ENCODE measurements around the gene GGTLC1. TPM values are rescaled to one million over a fixed set of nuclear protein-coding genes. Genes with fewer than 3 reads are reported as not detected.
"Not testable (repeated sequence)": the region's sequence is repeated elsewhere in the genome, so short reads cannot be mapped to it uniquely, and the experiment has no call there.

Gene GGTLC1
- total and polyA plus RNA-seq, 10 of the 15 experiments (the other 5 are each of a cell fraction or from before 2014, with no cell fraction given), result not detected

DNA sequence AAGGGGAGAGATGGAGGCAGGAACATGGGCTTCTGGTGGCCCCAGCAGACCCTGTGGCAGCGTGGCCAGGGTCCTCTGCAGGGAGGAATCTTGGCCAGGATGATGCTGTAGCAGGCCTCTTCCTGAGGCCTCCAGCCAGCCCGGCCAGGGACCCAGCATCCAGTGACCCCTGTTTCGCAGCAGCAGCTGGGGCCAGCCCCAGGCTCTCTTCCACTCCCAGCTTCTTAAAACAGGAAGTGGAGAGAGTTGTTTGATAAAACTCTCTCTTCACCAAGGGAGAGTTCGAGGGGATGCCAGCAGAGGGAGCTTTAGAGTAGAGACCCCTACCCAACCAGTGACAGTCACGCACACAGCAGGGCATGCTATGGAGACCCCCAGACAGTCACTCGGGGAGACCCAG is 10.1 kb downstream of the GGTLC1 start:
- BruUV-seq (replicated peaks); SMC1A ChIA-PET (ENCODE audit: uncharacterized antibody, unreplicated experiment); DNase-seq (ENCODE audit: low read depth, low spot score); H2AFZ ChIP-seq (ENCODE audit: control insufficient read depth, low read depth, low read length); H4K20me1 ChIP-seq (ENCODE audit: control insufficient read depth, insufficient read depth); H3K4me3 ChIP-seq; H3K9me3 ChIP-seq (replicated peaks; ENCODE audit: control insufficient read depth, insufficient read depth, low read length); H3K36me3 ChIP-seq (ENCODE audit: control insufficient read depth in 2 of 2, insufficient read depth in 2 of 2, low read length in 1 of 2); CTCF ChIA-PET; in situ Hi-C loops (cut with MboI); H3K9ac ChIP-seq (ENCODE audit: control insufficient read depth, insufficient read depth, low read length); H3K27me3 ChIP-seq (replicated peaks in 1 of 2; ENCODE audit: control insufficient read depth in 2 of 2, insufficient read depth in 2 of 2, low read length in 1 of 2); FAIRE-seq; POLR2A ChIA-PET; ATAC-seq; intact Hi-C loops (cut with micrococcal nuclease; ENCODE audit: unreplicated experiment); RAD21 ChIA-PET (ENCODE audit: unreplicated experiment); H3K4me2 ChIP-seq (ENCODE audit: control insufficient read depth, insufficient read depth); H3K4me1 ChIP-seq (ENCODE audit: control insufficient read depth, insufficient read depth, low read length); H3K79me2 ChIP-seq (ENCODE audit: control insufficient read depth, insufficient read depth, low read length); H3K27ac ChIP-seq (ENCODE audit: control insufficient read depth, insufficient read depth): not testable (repeated sequence)
- peak; percentile 59; the same call in 1 of the 2 replicates for TF ChIP-seq SPI1 (IDR thresholded peaks at IDR 0.05; ENCODE audit: borderline replicate concordance, insufficient read depth, low read depth, low read length)
- WGBS (ENCODE audit: insufficient coverage, insufficient replicate concordance, low lambda C conversion rate, missing lambda C conversion rate), result 3% methylated on average over 6 of the region's 6 CpGs

DNA sequence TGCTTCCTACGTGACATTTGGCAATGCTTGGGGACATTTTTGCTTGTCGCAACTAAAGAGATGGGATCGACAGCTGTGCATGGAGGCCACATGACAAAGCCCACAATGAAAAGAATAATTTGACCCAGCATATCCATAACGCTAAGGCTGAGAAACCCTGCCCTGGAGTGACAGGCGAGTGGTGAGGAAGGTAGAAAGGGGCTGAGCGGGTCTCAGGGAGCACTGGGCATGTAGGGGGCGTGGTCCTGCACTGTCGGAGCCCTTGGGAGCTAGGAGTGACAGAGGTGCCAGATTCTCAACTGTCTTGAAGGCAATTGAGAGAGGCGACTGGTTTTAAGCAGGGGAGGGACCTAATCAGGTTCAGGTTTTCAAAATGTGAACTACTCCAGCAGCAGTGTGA is 13.6 kb downstream of the GGTLC1 start:
- CTCF ChIA-PET, result interaction anchor here (1.0 kb wide), 1 partner anchor 37 kb away, joined by 3 read pairs; no protein-coding TSS in a partner anchor
- Histone ChIP-seq H3K4me3 (no peak overlapping the region), H3K79me2 (ENCODE audit: control insufficient read depth, insufficient read depth, low read length) (no peaks in the 10 kb centered on the region), H3K27me3 (replicated peaks in 1 of 2; ENCODE audit: control insufficient read depth in 2 of 2, insufficient read depth in 2 of 2, low read length in 1 of 2) (no peaks in the 10 kb centered on the region), H3K4me2 (ENCODE audit: control insufficient read depth, insufficient read depth) (no peak overlapping the region), H4K20me1 (ENCODE audit: control insufficient read depth, insufficient read depth) (no peaks in the 10 kb centered on the region), H2AFZ (ENCODE audit: control insufficient read depth, low read depth, low read length) (no peak overlapping the region), H3K4me1 (ENCODE audit: control insufficient read depth, insufficient read depth, low read length) (no peaks in the 10 kb centered on the region), H3K36me3 (ENCODE audit: control insufficient read depth in 2 of 2, insufficient read depth in 2 of 2, low read length in 1 of 2) (no peaks in the 10 kb centered on the region), H3K27ac (ENCODE audit: control insufficient read depth, insufficient read depth) (no peak overlapping the region), H3K9ac (ENCODE audit: control insufficient read depth, insufficient read depth, low read length) (no peak overlapping the region), H3K9me3 (replicated peaks; ENCODE audit: control insufficient read depth, insufficient read depth, low read length) (no peaks in the 10 kb centered on the region)
- in situ Hi-C loops (cut with MboI), result loop anchor here (25.0 kb wide), 1 partner anchor 1462 kb away; no protein-coding TSS in a partner anchor
- intact Hi-C loops (cut with micrococcal nuclease; ENCODE audit: unreplicated experiment), result no loop called here
- SMC1A ChIA-PET (ENCODE audit: uncharacterized antibody, unreplicated experiment), result no interaction called here
- DNase-seq (ENCODE audit: low read depth, low spot score) (no peak), FAIRE-seq (no peak), ATAC-seq (no peak)
- WGBS (ENCODE audit: insufficient coverage, insufficient replicate concordance, low lambda C conversion rate, missing lambda C conversion rate), result 18% methylated on average over 9 of the region's 9 CpGs
- POLR2A ChIA-PET, result no interaction called here
- BruUV-seq (replicated peaks), result no TSS peak
- RAD21 ChIA-PET (ENCODE audit: unreplicated experiment), result no interaction called here
- TF ChIP-seq, protein P1, sequence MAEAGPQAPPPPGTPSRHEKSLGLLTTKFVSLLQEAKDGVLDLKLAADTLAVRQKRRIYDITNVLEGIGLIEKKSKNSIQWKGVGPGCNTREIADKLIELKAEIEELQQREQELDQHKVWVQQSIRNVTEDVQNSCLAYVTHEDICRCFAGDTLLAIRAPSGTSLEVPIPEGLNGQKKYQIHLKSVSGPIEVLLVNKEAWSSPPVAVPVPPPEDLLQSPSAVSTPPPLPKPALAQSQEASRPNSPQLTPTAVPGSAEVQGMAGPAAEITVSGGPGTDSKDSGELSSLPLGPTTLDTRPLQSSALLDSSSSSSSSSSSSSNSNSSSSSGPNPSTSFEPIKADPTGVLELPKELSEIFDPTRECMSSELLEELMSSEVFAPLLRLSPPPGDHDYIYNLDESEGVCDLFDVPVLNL (IDR thresholded peaks at IDR 0.05; ENCODE audit: low read depth, low read length), result no peak
- TF ChIP-seq JUND (IDR thresholded peaks at IDR 0.05; ENCODE audit: low read depth, low read length), result no peak
- no peak for TF ChIP-seq FOXM1 (IDR thresholded peaks at IDR 0.05; ENCODE audit: low read depth, low read length)
- TF ChIP-seq ZNF274 (IDR thresholded peaks at IDR 0.05; ENCODE audit: insufficient read depth, insufficient read length), result no peak
- TF ChIP-seq JUNB (IDR thresholded peaks at IDR 0.05), result no peak
- TF ChIP-seq CEBPB (IDR thresholded peaks at IDR 0.05; ENCODE audit: borderline replicate concordance in 1 of 2, low read depth in 2 of 2, low read length in 2 of 2), result no peak
- TF ChIP-seq CHD1 (IDR thresholded peaks at IDR 0.05; ENCODE audit: low read depth, low read length), result no peak
- no peak for TF ChIP-seq NFXL1 (IDR thresholded peaks at IDR 0.05; ENCODE audit: borderline replicate concordance)
- TF ChIP-seq, protein P2, sequence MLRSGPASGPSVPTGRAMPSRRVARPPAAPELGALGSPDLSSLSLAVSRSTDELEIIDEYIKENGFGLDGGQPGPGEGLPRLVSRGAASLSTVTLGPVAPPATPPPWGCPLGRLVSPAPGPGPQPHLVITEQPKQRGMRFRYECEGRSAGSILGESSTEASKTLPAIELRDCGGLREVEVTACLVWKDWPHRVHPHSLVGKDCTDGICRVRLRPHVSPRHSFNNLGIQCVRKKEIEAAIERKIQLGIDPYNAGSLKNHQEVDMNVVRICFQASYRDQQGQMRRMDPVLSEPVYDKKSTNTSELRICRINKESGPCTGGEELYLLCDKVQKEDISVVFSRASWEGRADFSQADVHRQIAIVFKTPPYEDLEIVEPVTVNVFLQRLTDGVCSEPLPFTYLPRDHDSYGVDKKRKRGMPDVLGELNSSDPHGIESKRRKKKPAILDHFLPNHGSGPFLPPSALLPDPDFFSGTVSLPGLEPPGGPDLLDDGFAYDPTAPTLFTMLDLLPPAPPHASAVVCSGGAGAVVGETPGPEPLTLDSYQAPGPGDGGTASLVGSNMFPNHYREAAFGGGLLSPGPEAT (IDR thresholded peaks at IDR 0.05; ENCODE audit: low read depth), result no peak
- TF ChIP-seq NFIC (IDR thresholded peaks at IDR 0.05; ENCODE audit: low read depth, low read length), result no peak
- TF ChIP-seq ASH2L (IDR thresholded peaks at IDR 0.05; ENCODE audit: borderline replicate concordance, low read depth), result no peak

Measured in GM12878 (cell line).